Measurements from ENCODE around the gene SLC4A3. TPM values are rescaled to one million over a fixed set of nuclear protein-coding genes. Genes with fewer than 3 reads are reported as not detected.
A peak's percentile ranks its signal among the peaks of the same experiment; 100 is the strongest.

Gene SLC4A3
- total and polyA plus RNA-seq, 2 of the 13 experiments (the other 11 are each of a cell fraction or from before 2014, with no cell fraction given) = 0.18 to 0.95 TPM

- peak; percentile 78 for TF ChIP-seq CREB1 (IDR thresholded peaks at IDR 0.05)
- 0 out of 2 replicates have a peak, but pooled peaks have one; percentile 44 for TF ChIP-seq CREB1 (CRISPR knock-in tag; IDR thresholded peaks at IDR 0.05)
- peak; percentile 81 for TF ChIP-seq ZEB1 (IDR thresholded peaks at IDR 0.05; ENCODE audit: insufficient replicate concordance, low read depth)
- TF ChIP-seq ATF7-NPFF (CRISPR knock-in tag; IDR thresholded peaks at IDR 0.05; ENCODE audit: low read depth) = no peak
- TF ChIP-seq ZNF10 (CRISPR knock-in tag; IDR thresholded peaks at IDR 0.05; ENCODE audit: borderline replicate concordance, low read depth) = no peak
- TF ChIP-seq HNF4A (CRISPR knock-in tag; IDR thresholded peaks at IDR 0.05) = peak; percentile 73
- no peak for TF ChIP-seq CBX2 (IDR thresholded peaks at IDR 0.05; ENCODE audit: low read depth, low read length)
- no peak for TF ChIP-seq CBX2 (CRISPR knock-in tag; IDR thresholded peaks at IDR 0.05; ENCODE audit: low read depth)
- no peak for TF ChIP-seq CHD4 (IDR thresholded peaks at IDR 0.05; ENCODE audit: borderline replicate concordance, low read length)
- TF ChIP-seq GMEB1 (CRISPR knock-in tag; IDR thresholded peaks at IDR 0.05; ENCODE audit: borderline replicate concordance) = no peak
- peak; percentile 35; the same call in 1 of the 2 replicates for TF ChIP-seq ARID4A (CRISPR knock-in tag; IDR thresholded peaks at IDR 0.05; ENCODE audit: borderline replicate concordance)
- TF ChIP-seq NRL (CRISPR knock-in tag; IDR thresholded peaks at IDR 0.05; ENCODE audit: borderline replicate concordance) = no peak
- no peak for TF ChIP-seq GABPA (IDR thresholded peaks at IDR 0.05; ENCODE audit: low read depth, low read length)
- TF ChIP-seq GABPA (CRISPR knock-in tag; IDR thresholded peaks at IDR 0.05; ENCODE audit: low read depth) = no peak
- no peak for TF ChIP-seq ELF1 (CRISPR knock-in tag; IDR thresholded peaks at IDR 0.05)
- TF ChIP-seq ARHGAP35 (CRISPR knock-in tag; IDR thresholded peaks at IDR 0.05; ENCODE audit: borderline replicate concordance) = no peak
- no peak for TF ChIP-seq ZUFSP (CRISPR knock-in tag; IDR thresholded peaks at IDR 0.05; ENCODE audit: borderline replicate concordance)
- TF ChIP-seq PLRG1 (conservative IDR thresholded peaks at IDR 0.05) = no peak
- TF ChIP-seq ZNF674 (CRISPR knock-in tag; IDR thresholded peaks at IDR 0.05; ENCODE audit: low read depth) = no peak
- TF ChIP-seq KLF6 (CRISPR knock-in tag; IDR thresholded peaks at IDR 0.05) = no peak
- no peak for TF ChIP-seq DNMT3B (CRISPR knock-in tag; conservative IDR thresholded peaks at IDR 0.05)
- no peak for TF ChIP-seq ASH2L (IDR thresholded peaks at IDR 0.05; ENCODE audit: insufficient read length, low read depth, low read length)
- no peak for TF ChIP-seq MZF1 (CRISPR knock-in tag; IDR thresholded peaks at IDR 0.05; ENCODE audit: borderline replicate concordance)
- peak; percentile 38; the same call in 1 of the 2 replicates for TF ChIP-seq NR2C2 (CRISPR knock-in tag; IDR thresholded peaks at IDR 0.05; ENCODE audit: borderline replicate concordance)
- TF ChIP-seq FOXA1 (IDR thresholded peaks at IDR 0.05) = no peak
- no peak for TF ChIP-seq FOXA1 (CRISPR knock-in tag; IDR thresholded peaks at IDR 0.05)
Observed at GRCh38 chr2:219618733-219619122, 8.7 kb upstream of the SLC4A3 start (continued).
